ENCODE measurements around the gene COPZ1.
A peak's percentile ranks its signal among the peaks of the same experiment; 100 is the strongest.
"Not testable (repeated sequence)": the region's sequence is repeated elsewhere in the genome, so short reads cannot be mapped to it uniquely, and the experiment has no call there.

Gene COPZ1

DNA sequence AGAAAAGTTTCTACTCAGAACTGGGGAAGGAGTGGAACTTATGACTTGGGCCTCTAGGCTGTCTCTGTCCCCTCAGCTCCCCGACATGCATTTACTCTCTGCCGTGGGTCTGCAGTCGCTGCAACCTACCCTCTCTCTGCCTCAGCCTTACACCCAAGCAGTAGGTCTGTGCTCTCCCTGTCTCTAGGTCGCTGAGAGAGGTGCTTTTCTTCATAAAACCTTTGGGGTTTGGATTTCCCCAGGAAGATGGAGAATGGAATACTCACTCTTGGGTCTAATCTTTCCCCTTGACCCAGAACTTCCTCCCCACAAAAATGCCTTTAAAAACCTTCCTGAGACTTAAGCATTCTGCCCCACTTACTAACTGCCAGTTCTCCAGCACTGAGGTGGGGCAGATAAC is 26.4 kb downstream of the COPZ1 start:
- Histone ChIP-seq H3K4me3 (ENCODE audit: control insufficient read depth in 1 of 7, extremely low read depth in 1 of 7, insufficient read depth in 4 of 7, low read depth in 2 of 7, low read length in 6 of 7) (peak overlapping the region in 1 of 7 experiments; percentile 47), H3K4me1 (ENCODE audit: control extremely low read depth in 1 of 4, control insufficient read depth in 4 of 4, insufficient read depth in 4 of 4, low read length in 3 of 4) (peaks cover 0 to 27% (median 21%) of the 10 kb centered on the region in 4 experiments), H3K9me3 (ENCODE audit: control extremely low read depth in 1 of 5, control insufficient read depth in 4 of 5, insufficient read depth in 2 of 5, low read depth in 1 of 5, low read length in 4 of 5) (no peaks in the 10 kb centered on the region), H3K27me3 (replicated peaks in 2 of 5; ENCODE audit: control insufficient read depth in 4 of 5, insufficient read depth in 5 of 5, low read length in 4 of 5) (no peaks in the 10 kb centered on the region), H3K27ac (ENCODE audit: insufficient read depth in 1 of 2, low read depth in 1 of 2, low read length in 2 of 2, poor library complexity in 1 of 2, severe bottlenecking in 2 of 2) (no peak overlapping the region), H3K36me3 (ENCODE audit: control insufficient read depth in 4 of 4, insufficient read depth in 4 of 4, low read length in 3 of 4) (peaks cover 4 to 45% (median 35%) of the 10 kb centered on the region in 4 experiments)
- no peak for DNase-seq
- POLR2A ChIA-PET = no interaction called here
- CTCF ChIA-PET = interaction anchor here (2.0 to 5.9 kb wide), 5 partner anchors 9 to 27 kb away, joined by 4 to 67 read pairs (median 22); partner anchors contain the start of gene COPZ1
- WGBS (ENCODE audit: insufficient coverage) = 94% methylated on average over 3 of the region's 4 CpGs

DNA sequence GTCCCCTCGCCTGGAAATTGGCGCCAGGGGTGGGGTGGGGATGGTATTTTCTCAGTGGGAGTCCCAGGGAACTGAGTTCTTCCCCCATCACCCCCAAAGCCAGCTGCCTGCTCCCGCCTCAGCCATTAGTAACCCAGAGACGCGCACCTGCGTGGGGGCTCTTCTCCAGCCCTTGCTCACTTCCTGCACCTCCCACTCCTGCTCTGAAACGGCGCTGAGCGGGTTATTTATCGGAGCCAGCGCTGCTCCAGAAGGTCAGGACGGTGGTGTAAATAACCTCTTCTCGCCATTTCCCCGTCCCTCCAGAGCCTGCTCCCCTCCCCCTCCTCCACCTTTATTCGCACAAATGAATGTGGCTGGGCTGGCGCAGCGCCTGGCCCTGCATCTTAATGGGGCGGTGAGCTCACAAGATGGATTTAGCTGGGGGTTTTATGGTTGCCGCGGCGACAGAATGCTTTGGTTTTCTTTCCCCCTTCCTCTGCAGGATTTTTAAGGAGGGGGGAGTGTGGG is 27.1 kb downstream of the COPZ1 start:
- no peaks in the 10 kb centered on the region for H3K27me3 ChIP-seq (replicated peaks in 2 of 5; ENCODE audit: control insufficient read depth in 4 of 5, insufficient read depth in 5 of 5, low read length in 4 of 5)
- 11% methylated on average over 15 of the region's 21 CpGs for WGBS (ENCODE audit: insufficient coverage)
- peak overlapping the region in 5 of 7 experiments; percentile 35 to 73 (median 47) for H3K4me3 ChIP-seq (ENCODE audit: control insufficient read depth in 1 of 7, extremely low read depth in 1 of 7, insufficient read depth in 4 of 7, low read depth in 2 of 7, low read length in 6 of 7)
- POLR2A ChIA-PET = no interaction called here
- CTCF ChIA-PET = interaction anchor here (0.8 to 5.9 kb wide), 14 partner anchors 9 to 136 kb away, joined by 3 to 67 read pairs (median 4); partner anchors contain the start of gene COPZ1
- H3K4me1 ChIP-seq (ENCODE audit: control extremely low read depth in 1 of 4, control insufficient read depth in 4 of 4, insufficient read depth in 4 of 4, low read length in 3 of 4) = peaks cover 0 to 34% (median 27%) of the 10 kb centered on the region in 4 experiments
- H3K9me3 ChIP-seq (ENCODE audit: control extremely low read depth in 1 of 5, control insufficient read depth in 4 of 5, insufficient read depth in 2 of 5, low read depth in 1 of 5, low read length in 4 of 5) = no peaks in the 10 kb centered on the region
- peak in 2 of 3 donors; percentile 72 to 73 for DNase-seq
- H3K27ac ChIP-seq (ENCODE audit: insufficient read depth in 1 of 2, low read depth in 1 of 2, low read length in 2 of 2, poor library complexity in 1 of 2, severe bottlenecking in 2 of 2) = peak overlapping the region in 1 of 2 experiments; percentile 30
- peaks cover 4 to 37% (median 31%) of the 10 kb centered on the region in 4 experiments for H3K36me3 ChIP-seq (ENCODE audit: control insufficient read depth in 4 of 4, insufficient read depth in 4 of 4, low read length in 3 of 4)

DNA sequence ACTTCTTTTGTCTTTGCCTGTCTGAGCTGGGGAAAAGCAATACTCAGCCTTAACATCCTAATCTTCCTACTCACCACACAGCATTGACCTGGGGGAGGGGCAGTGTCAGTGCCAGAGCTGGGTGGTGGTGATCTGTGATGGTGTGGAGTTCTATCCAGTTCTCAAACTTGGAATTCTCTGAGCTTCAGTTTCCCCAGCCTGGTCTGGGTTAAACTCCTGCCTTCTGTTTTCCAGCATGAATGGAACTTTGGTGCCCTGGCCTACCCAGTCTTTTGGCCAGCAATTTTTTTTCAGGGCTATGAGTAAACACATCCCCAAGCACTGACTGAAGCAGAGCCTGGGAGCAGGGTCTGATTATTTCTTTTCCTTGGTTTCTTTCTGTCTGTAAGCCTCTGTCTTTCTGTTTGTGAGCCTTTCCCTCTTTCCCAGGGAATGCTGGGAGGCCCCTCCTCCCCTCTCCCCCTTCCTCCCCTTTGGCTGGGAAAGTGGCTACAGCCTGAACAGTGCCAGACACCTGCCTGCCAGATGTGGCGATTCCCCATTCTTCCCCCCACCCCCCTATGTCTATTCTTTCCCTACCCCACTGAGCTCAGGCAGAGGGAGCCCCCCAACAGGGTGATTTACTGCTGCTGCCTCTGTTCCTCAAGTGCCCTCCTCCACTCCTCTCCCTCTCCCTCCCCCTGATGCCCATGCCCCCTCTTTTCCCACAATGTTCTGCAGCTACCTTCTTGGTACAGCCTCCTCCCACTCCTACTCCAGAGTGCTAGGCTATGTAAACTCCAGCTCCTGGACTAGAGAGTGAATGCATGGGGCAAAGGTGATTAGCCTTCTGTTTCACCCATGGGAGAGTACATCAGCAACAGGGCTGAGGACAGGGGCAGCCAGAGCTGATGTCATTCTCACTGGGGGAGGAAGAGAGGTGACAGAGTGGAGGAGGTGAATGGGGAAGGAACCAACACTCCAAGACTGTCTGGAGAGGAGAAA is 28.3 kb downstream of the COPZ1 start:
- DNase-seq = no peak
- Histone ChIP-seq H3K27ac (ENCODE audit: insufficient read depth in 1 of 2, low read depth in 1 of 2, low read length in 2 of 2, poor library complexity in 1 of 2, severe bottlenecking in 2 of 2) (no peak overlapping the region), H3K4me1 (ENCODE audit: control extremely low read depth in 1 of 4, control insufficient read depth in 4 of 4, insufficient read depth in 4 of 4, low read length in 3 of 4) (peaks cover 1 to 45% (median 35%) of the 10 kb centered on the region in 4 experiments), H3K4me3 (ENCODE audit: control insufficient read depth in 1 of 7, extremely low read depth in 1 of 7, insufficient read depth in 4 of 7, low read depth in 2 of 7, low read length in 6 of 7) (no peak overlapping the region), H3K27me3 (replicated peaks in 2 of 5; ENCODE audit: control insufficient read depth in 4 of 5, insufficient read depth in 5 of 5, low read length in 4 of 5) (no peaks in the 10 kb centered on the region), H3K36me3 (ENCODE audit: control insufficient read depth in 4 of 4, insufficient read depth in 4 of 4, low read length in 3 of 4) (peaks cover 4 to 27% (median 21%) of the 10 kb centered on the region in 4 experiments), H3K9me3 (ENCODE audit: control extremely low read depth in 1 of 5, control insufficient read depth in 4 of 5, insufficient read depth in 2 of 5, low read depth in 1 of 5, low read length in 4 of 5) (no peaks in the 10 kb centered on the region)
- WGBS (ENCODE audit: insufficient coverage) = 60% methylated on average over 1 of the region's 1 CpG
- POLR2A ChIA-PET = no interaction called here
- CTCF ChIA-PET = interaction anchor here (0.7 to 5.9 kb wide), 15 partner anchors 8 to 137 kb away, joined by 3 to 67 read pairs (median 3); partner anchors contain the start of gene COPZ1

DNA sequence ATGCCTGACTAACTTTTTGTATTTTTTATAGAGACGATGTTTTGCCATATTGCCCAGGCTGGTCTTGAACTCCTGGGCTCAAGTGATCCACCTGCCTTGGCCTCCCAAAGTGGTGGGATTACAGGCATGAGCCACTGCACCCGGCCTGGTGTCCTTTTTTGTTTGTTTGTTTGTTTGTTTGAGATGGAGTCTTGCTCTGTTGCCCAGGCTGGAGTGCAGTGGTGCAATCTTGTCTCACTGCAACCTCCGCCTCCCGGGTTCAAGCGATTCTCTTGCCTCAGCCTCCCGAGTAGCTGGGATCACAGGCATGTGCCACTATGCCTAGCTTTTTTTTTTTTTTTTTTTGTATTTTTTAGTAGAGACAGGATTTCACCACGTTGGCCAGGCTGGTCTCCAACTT is 29.3 kb downstream of the COPZ1 start:
- peaks cover 6 to 53% (median 44%) of the 10 kb centered on the region in 4 experiments for H3K4me1 ChIP-seq (ENCODE audit: control extremely low read depth in 1 of 4, control insufficient read depth in 4 of 4, insufficient read depth in 4 of 4, low read length in 3 of 4)
- WGBS (ENCODE audit: insufficient coverage) = 100% methylated on average over 1 of the region's 7 CpGs
- H3K27me3 ChIP-seq (replicated peaks in 2 of 5; ENCODE audit: control insufficient read depth in 4 of 5, insufficient read depth in 5 of 5, low read length in 4 of 5); DNase-seq; H3K4me3 ChIP-seq (ENCODE audit: control insufficient read depth in 1 of 7, extremely low read depth in 1 of 7, insufficient read depth in 4 of 7, low read depth in 2 of 7, low read length in 6 of 7); H3K27ac ChIP-seq (ENCODE audit: insufficient read depth in 1 of 2, low read depth in 1 of 2, low read length in 2 of 2, poor library complexity in 1 of 2, severe bottlenecking in 2 of 2); H3K9me3 ChIP-seq (ENCODE audit: control extremely low read depth in 1 of 5, control insufficient read depth in 4 of 5, insufficient read depth in 2 of 5, low read depth in 1 of 5, low read length in 4 of 5): not testable (repeated sequence)
- CTCF ChIA-PET = interaction anchor here (0.7 to 5.9 kb wide), 3 partner anchors 18 to 105 kb away, joined by 3 to 67 read pairs (median 4); no protein-coding TSS in a partner anchor
- H3K36me3 ChIP-seq (ENCODE audit: control insufficient read depth in 4 of 4, insufficient read depth in 4 of 4, low read length in 3 of 4) = peaks cover 3 to 21% (median 14%) of the 10 kb centered on the region in 4 experiments
- POLR2A ChIA-PET = interaction anchor here (0.7 kb wide), 1 partner anchor 60 kb away, joined by 5 read pairs; no protein-coding TSS in a partner anchor

DNA sequence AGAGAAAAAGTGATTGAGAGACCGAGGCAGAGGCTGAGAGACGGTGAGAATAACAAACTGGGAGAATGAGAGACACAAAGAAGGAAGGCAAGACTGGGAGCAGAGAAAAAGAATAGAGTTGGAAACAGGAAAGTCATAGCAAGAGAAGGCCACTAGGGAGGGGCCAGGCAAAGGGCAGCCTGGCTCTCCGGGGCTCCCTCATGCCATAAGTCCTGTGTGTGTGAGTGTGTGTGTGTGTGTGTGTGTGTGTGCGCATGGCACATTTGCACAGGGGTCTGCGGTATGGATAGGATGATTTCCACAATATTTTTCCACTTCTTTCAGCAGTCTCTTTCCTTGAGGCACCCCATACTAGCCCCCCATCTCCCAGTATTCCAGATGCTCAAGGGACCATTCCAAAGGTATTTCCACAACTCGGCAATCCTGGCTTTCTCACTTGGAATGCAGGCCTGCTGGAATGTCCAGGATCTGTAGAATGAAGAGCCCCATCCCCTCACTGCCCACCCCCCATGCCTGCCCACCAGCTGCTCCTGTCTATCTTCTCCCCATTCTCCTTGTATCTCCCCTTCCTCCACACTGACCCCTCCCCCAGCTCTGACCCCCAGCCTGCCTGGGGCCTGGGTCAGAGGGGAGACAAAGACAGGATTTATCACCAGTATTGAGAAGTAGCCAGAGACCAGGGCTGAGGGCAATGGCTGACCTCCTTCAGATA is 30.3 kb downstream of the COPZ1 start:
- H3K27ac ChIP-seq (ENCODE audit: insufficient read depth in 1 of 2, low read depth in 1 of 2, low read length in 2 of 2, poor library complexity in 1 of 2, severe bottlenecking in 2 of 2) = no peak overlapping the region
- no peak overlapping the region for H3K4me3 ChIP-seq (ENCODE audit: control insufficient read depth in 1 of 7, extremely low read depth in 1 of 7, insufficient read depth in 4 of 7, low read depth in 2 of 7, low read length in 6 of 7)
- peaks cover 9 to 62% (median 53%) of the 10 kb centered on the region in 4 experiments for H3K4me1 ChIP-seq (ENCODE audit: control extremely low read depth in 1 of 4, control insufficient read depth in 4 of 4, insufficient read depth in 4 of 4, low read length in 3 of 4)
- no peaks in the 10 kb centered on the region for H3K9me3 ChIP-seq (ENCODE audit: control extremely low read depth in 1 of 5, control insufficient read depth in 4 of 5, insufficient read depth in 2 of 5, low read depth in 1 of 5, low read length in 4 of 5)
- ChIA-PET POLR2A (interaction anchor here (1.2 kb wide), 1 partner anchor 56 kb away, joined by 3 read pairs; no protein-coding TSS in a partner anchor), CTCF (interaction anchor here (2.8 to 9.2 kb wide), 3 partner anchors 11 to 21 kb away, joined by 8 to 174 read pairs (median 52); no protein-coding TSS in a partner anchor)
- DNase-seq = no peak
- H3K27me3 ChIP-seq (replicated peaks in 2 of 5; ENCODE audit: control insufficient read depth in 4 of 5, insufficient read depth in 5 of 5, low read length in 4 of 5) = no peaks in the 10 kb centered on the region
- peaks cover 0 to 11% (median 5%) of the 10 kb centered on the region in 4 experiments for H3K36me3 ChIP-seq (ENCODE audit: control insufficient read depth in 4 of 4, insufficient read depth in 4 of 4, low read length in 3 of 4)
- 94% methylated on average over 3 of the region's 6 CpGs for WGBS (ENCODE audit: insufficient coverage)

DNA sequence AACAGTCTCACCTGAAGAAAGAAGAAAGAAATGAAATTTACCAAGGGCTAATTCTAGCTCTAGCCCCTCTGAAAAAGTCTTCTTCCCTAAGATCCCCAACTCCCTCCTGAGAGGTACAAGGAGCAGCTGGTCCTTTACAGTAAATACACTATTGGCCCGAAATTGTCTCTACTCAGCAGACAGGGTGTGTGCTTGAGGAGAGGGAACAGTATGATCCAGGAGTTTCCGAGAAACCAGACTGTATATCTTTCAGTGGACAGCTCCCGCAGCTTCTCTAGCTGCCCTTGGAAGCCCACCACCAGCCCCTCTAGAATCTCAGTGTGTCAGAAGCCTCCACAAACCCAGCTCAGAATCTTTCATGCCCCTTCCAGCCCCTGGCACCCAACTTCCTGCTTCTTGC is 31.3 kb downstream of the COPZ1 start:
- 100% methylated on average over 3 of the region's 3 CpGs for WGBS (ENCODE audit: insufficient coverage)
- Histone ChIP-seq H3K4me3 (ENCODE audit: control insufficient read depth in 1 of 7, extremely low read depth in 1 of 7, insufficient read depth in 4 of 7, low read depth in 2 of 7, low read length in 6 of 7) (no peak overlapping the region), H3K27ac (ENCODE audit: insufficient read depth in 1 of 2, low read depth in 1 of 2, low read length in 2 of 2, poor library complexity in 1 of 2, severe bottlenecking in 2 of 2) (no peak overlapping the region), H3K36me3 (ENCODE audit: control insufficient read depth in 4 of 4, insufficient read depth in 4 of 4, low read length in 3 of 4) (peaks cover 0 to 1% (median 0%) of the 10 kb centered on the region in 4 experiments), H3K4me1 (ENCODE audit: control extremely low read depth in 1 of 4, control insufficient read depth in 4 of 4, insufficient read depth in 4 of 4, low read length in 3 of 4) (peaks cover 11 to 70% (median 61%) of the 10 kb centered on the region in 4 experiments), H3K27me3 (replicated peaks in 2 of 5; ENCODE audit: control insufficient read depth in 4 of 5, insufficient read depth in 5 of 5, low read length in 4 of 5) (no peaks in the 10 kb centered on the region), H3K9me3 (ENCODE audit: control extremely low read depth in 1 of 5, control insufficient read depth in 4 of 5, insufficient read depth in 2 of 5, low read depth in 1 of 5, low read length in 4 of 5) (no peaks in the 10 kb centered on the region)
- ChIA-PET POLR2A (interaction anchor here (1.2 kb wide), 1 partner anchor 57 kb away, joined by 3 read pairs; no protein-coding TSS in a partner anchor), CTCF (interaction anchor here (0.8 to 9.2 kb wide), 9 partner anchors 12 to 63 kb away, joined by 3 to 174 read pairs (median 4); partner anchors contain the start of genes COPZ1 and NFE2)
- no peak for DNase-seq

Measured in common myeloid progenitor, CD34-positive (primary cell).